HFFc6 (cell line): ENCODE results near the gene CPLX3. TPM values are rescaled to one million over a fixed set of nuclear protein-coding genes. Genes with fewer than 3 reads are reported as not detected.

Source experiments
- DNase-seq: peaks from one replicate; pipeline ENCODE4 v3.0.0-alpha.2; 2018
- H3K27ac Mint-ChIP-seq: 2 replicates; pipeline ENCODE4 v1.8.0; 2020; ENCODE audit warnings: mild to moderate bottlenecking, mixed read lengths
- H3K27me3 Mint-ChIP-seq: 2 replicates; pipeline ENCODE4 v1.8.0; 2021; ENCODE audit warnings: mild to moderate bottlenecking, moderate library complexity, mixed read lengths; ENCODE audit not compliant: insufficient read depth
- H3K36me3 Mint-ChIP-seq: 2 replicates; pipeline ENCODE4 v1.8.0; 2021; ENCODE audit warnings: low read depth, mixed read lengths
- H3K4me1 Mint-ChIP-seq: 2 replicates; pipeline ENCODE4 v1.8.0; 2020; ENCODE audit warnings: low read depth, mixed read lengths
- H3K4me3 Mint-ChIP-seq: 2 replicates; pipeline ENCODE4 v1.8.0; 2020; ENCODE audit warnings: mild to moderate bottlenecking, moderate library complexity, mixed read lengths
- H3K9me3 Mint-ChIP-seq: 2 replicates; pipeline ENCODE4 v1.8.0; 2020; ENCODE audit warnings: mild to moderate bottlenecking, mixed read lengths
- total RNA-seq, 6 experiments: library from RNA; stranded (reverse); fragmentation: NEBNext Ultra II Directional; extraction: Animal tissue kit (Norgen Biotek cat#: 25700); gene quantifications; 2 replicates in 1 of 6; 3 replicates in 5 of 6; pipeline ENCODE4 v1.2.3, GENCODE V29; 2021
- TF ChIP-seq, protein P1 (sequence below): fragments of 200-600 bp; sonication (generic); IDR thresholded peaks from 2 replicates; pipeline ENCODE4 v1.5.0; 2021; ENCODE audit warnings: antibody characterized with exemption, mild to moderate bottlenecking

CPLX3 gene
- total RNA-seq, 6 experiments from 2014 or later: 0.09 TPM; not detected in 5

DNA sequence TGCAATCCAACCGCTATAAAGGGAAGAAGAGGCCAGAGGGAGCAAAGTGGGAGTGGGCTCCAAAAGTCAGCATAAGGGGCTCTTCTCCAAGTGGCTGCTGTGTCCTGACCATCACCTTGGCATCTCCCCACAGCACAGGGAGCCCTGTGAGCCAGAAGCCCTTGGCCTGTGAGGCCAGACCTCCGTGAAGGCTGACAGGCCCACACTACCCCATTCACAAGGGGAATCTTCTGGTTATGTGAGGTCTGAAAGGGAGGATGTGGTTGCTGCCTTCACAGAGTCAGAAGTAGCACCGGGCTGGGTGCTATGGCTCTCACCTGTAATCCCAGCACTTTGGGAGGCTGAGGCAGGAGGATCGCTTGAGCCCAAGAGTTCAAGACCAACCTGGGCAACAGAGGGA, 19.2 kb downstream of the CPLX3 start:
- H3K36me3 Mint-ChIP-seq: peaks cover 10% of the 10 kb centered on the region; the same call in 1 of the 2 replicates
- H3K4me3 Mint-ChIP-seq: no peak overlapping the region
- H3K4me1 Mint-ChIP-seq: peaks cover 17% of the 10 kb centered on the region; the same call in 1 of the 2 replicates
- TF ChIP-seq, protein P1, sequence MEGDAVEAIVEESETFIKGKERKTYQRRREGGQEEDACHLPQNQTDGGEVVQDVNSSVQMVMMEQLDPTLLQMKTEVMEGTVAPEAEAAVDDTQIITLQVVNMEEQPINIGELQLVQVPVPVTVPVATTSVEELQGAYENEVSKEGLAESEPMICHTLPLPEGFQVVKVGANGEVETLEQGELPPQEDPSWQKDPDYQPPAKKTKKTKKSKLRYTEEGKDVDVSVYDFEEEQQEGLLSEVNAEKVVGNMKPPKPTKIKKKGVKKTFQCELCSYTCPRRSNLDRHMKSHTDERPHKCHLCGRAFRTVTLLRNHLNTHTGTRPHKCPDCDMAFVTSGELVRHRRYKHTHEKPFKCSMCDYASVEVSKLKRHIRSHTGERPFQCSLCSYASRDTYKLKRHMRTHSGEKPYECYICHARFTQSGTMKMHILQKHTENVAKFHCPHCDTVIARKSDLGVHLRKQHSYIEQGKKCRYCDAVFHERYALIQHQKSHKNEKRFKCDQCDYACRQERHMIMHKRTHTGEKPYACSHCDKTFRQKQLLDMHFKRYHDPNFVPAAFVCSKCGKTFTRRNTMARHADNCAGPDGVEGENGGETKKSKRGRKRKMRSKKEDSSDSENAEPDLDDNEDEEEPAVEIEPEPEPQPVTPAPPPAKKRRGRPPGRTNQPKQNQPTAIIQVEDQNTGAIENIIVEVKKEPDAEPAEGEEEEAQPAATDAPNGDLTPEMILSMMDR: no peak
- no peaks in the 10 kb centered on the region for H3K9me3 Mint-ChIP-seq
- H3K27me3 Mint-ChIP-seq: no peaks in the 10 kb centered on the region; the same call in 1 of the 2 replicates
- no peak for DNase-seq
- no peak overlapping the region for H3K27ac Mint-ChIP-seq

DNA sequence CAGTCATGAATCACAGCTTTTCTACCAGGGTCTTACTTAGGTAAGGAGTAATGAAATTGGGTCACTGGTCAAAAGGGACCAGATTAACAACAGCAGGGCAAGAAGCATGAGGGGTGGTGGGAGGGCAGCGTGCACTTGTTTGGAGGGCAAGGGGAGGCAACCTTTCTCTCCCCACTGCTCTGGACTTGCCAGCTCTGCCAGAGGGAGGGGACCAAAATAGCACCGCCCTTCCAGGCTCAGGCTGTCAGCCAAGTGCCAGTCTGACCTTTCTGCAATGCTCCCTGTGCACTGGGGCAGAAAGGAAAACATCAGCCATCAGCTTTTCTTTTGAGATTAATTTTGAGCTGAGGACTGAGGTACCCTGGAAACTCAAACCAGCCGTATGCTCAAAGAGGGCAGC, 21.0 kb downstream of the CPLX3 start:
- H3K4me3 Mint-ChIP-seq: no peak overlapping the region
- H3K9me3 Mint-ChIP-seq: no peaks in the 10 kb centered on the region
- peaks cover 6% of the 10 kb centered on the region; the same call in 1 of the 2 replicates for H3K4me1 Mint-ChIP-seq
- no peak overlapping the region for H3K27ac Mint-ChIP-seq
- peaks cover 10% of the 10 kb centered on the region; the same call in 1 of the 2 replicates for H3K36me3 Mint-ChIP-seq
- TF ChIP-seq, protein P1: no peak
- no peaks in the 10 kb centered on the region; the same call in 1 of the 2 replicates for H3K27me3 Mint-ChIP-seq
- no peak for DNase-seq

DNA sequence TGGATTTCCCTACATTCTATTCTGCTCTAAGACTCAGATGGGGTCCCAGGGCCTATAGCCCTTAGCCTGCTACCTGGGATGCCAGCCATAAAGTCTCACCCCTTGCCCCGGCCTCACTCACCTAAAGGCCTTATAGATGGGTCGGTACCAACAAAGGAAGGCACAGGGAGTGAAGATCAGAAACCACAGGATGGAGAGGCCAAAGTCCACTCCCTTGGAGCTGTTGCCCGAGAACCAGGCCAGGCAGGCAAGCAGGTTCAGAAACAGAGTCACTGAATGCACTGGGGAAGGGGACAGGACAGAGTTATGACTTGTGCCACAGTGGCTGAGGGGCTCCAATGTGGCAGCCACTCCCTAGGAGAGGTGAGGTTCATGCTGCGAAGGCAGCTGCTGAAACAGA, 24.0 kb downstream of the CPLX3 start:
- peaks cover 10% of the 10 kb centered on the region; the same call in 1 of the 2 replicates for H3K36me3 Mint-ChIP-seq
- no peak overlapping the region for H3K27ac Mint-ChIP-seq

DNA sequence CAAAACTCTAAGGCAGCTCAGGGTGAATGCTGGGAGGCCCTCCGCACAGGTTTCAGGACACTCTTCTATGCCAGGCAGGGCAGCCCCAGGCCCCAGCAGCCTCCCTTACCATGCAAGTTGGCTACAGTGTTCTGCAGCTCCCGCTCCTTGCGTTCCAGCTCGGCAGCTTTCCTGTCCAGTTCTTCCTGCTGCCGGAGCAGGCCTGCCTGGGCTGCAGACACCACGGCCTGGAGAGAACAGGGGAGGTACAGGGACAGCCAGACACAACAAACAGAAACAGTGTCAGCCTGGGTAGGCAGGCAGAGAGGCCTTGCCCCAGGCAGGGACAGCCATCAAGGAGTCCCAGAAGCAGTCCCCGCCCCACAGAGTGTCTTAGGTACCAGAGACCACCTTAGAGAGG, 25.5 kb downstream of the CPLX3 start:
- no peaks in the 10 kb centered on the region for H3K9me3 Mint-ChIP-seq
- no peaks in the 10 kb centered on the region; the same call in 1 of the 2 replicates for H3K4me1 Mint-ChIP-seq
- DNase-seq: no peak
- H3K27ac Mint-ChIP-seq: no peak overlapping the region
- peaks cover 10% of the 10 kb centered on the region; the same call in 1 of the 2 replicates for H3K36me3 Mint-ChIP-seq
- H3K4me3 Mint-ChIP-seq: no peak overlapping the region
- no peaks in the 10 kb centered on the region for H3K27me3 Mint-ChIP-seq
- TF ChIP-seq, protein P1: no peak

More for the DNA sequence above, 24.0 kb downstream of the CPLX3 start:
- TF ChIP-seq, protein P1: no peak
- Mint-ChIP-seq H3K4me3 (no peak overlapping the region), H3K9me3 (no peaks in the 10 kb centered on the region), H3K27me3 (no peaks in the 10 kb centered on the region), H3K4me1 (no peaks in the 10 kb centered on the region)
- DNase-seq: no peak

DNA sequence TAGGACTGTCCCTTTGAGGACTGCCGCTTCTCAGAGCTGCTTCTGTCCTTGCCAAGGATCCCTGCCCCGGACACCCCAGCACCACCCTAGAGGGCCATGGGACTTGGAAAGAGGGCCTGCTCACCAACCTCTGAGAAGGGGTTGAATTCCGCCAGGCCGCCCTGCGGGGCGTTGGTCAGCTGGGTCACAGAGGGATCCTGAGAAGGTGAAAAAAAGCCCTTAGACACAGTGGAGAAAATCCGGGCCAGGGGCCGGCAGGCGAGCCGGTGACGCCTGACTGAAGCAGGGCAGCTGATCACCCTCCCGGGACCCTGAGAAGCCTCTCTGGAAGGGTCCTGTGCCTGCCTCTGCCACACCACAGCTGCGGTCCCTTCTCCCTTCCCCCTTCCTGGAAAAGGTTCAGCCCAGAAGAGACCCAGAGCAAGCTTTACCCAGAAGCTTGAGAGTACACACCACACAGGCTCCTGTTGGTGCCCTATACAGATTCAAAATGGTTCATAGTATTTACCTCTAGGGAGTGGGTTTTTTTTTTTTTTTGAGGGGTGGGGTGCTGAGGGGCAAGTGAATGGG, 28.1 kb downstream of the CPLX3 start:
- no peak for DNase-seq
- no peak overlapping the region for H3K27ac Mint-ChIP-seq
- no peaks in the 10 kb centered on the region for H3K9me3 Mint-ChIP-seq
- no peak overlapping the region for H3K4me3 Mint-ChIP-seq
- no peaks in the 10 kb centered on the region for H3K27me3 Mint-ChIP-seq
- no peaks in the 10 kb centered on the region for H3K36me3 Mint-ChIP-seq
- no peaks in the 10 kb centered on the region; the same call in 1 of the 2 replicates for H3K4me1 Mint-ChIP-seq
- TF ChIP-seq, protein P1: no peak
